GM18909 (cell line): ENCODE results near the gene PRDM7.
"Not testable (repeated sequence)": the region's sequence is repeated elsewhere in the genome, so short reads cannot be mapped to it uniquely, and the experiment has no call there.

Source experiments
- ATAC-seq: cut with Tn5 transposase; IDR thresholded peaks from one replicate; pipeline ENCODE4 v1.9.1; 2021; ENCODE audit warnings: mild to moderate bottlenecking; ENCODE audit not compliant: unreplicated experiment, poor library complexity

Gene PRDM7

GRCh38 chr16:90077240-90077756 lies at the start of gene PRDM7:
Gene PRDM7 (minus strand): TSS chr16:90077331. CDS start chr16:90075910, 1,421 bp downstream.
- peak; percentile 94 for ATAC-seq

GRCh38 chr16:90121846-90122245 lies 44.7 kb upstream of the PRDM7 start:
- not testable (repeated sequence) for ATAC-seq

DNA sequence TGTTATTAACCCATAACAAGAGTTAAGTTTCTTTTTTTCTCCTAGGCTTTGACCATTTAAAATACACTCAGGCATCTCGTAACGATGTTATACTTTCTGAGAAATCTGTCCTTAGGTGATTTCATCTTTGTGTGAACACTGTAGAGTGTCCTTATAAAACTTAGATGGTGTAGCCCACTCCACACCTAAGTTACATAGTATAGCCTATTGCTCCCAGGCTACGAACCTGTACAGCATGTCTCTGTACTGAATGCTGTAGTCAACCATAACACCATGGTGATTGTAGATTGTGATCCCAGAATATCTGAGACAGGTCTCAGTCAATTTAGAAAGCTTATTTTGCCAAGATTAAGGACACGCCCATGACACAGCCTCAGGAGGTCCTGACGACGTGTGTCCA lies 30.5 kb upstream of the PRDM7 start:
- not testable (repeated sequence) for ATAC-seq

DNA sequence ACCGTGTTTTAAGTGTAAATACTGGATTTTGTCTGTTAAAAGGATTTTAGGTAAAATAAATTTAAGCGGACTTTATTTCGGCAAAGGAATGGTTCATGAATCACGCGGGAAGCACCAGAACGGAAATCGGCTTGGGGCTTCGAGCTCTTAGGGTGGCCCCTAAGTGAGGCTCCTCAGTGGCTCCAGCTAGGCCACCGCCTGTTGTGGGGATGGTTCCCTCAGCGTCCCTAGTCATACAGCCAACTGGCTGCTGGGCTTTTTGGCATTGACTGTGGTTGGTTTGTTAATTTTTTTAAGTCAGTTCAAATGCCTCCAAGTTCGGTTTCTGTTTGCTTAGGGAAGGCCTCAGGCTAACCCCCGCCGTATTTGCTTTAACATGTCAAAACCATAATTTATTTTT lies 29.9 kb upstream of the PRDM7 start:
- not testable (repeated sequence) for ATAC-seq

DNA sequence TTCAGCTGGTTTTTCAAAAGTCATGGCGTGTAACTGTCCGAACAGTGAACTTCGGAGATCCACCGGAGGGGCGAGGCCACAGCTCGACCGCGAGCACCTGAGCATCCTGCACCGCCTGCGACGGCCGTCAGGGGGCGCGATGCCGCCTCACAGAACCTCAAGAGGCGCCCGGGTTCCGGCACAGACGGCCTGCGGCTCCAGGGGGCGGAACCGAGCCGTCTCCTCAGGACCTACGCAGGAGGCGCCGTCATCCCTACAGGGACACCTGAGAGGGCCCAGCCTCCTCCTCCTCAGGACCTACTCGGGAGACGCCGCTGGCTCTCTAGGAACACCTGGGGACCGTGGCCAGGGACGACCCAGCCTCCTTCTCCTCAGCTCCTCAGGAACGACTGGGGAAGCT lies 29.1 kb upstream of the PRDM7 start:
- ATAC-seq: not testable (repeated sequence)

GRCh38 chr16:90104725-90105124 lies 27.6 kb upstream of the PRDM7 start:
- ATAC-seq: not testable (repeated sequence)

DNA sequence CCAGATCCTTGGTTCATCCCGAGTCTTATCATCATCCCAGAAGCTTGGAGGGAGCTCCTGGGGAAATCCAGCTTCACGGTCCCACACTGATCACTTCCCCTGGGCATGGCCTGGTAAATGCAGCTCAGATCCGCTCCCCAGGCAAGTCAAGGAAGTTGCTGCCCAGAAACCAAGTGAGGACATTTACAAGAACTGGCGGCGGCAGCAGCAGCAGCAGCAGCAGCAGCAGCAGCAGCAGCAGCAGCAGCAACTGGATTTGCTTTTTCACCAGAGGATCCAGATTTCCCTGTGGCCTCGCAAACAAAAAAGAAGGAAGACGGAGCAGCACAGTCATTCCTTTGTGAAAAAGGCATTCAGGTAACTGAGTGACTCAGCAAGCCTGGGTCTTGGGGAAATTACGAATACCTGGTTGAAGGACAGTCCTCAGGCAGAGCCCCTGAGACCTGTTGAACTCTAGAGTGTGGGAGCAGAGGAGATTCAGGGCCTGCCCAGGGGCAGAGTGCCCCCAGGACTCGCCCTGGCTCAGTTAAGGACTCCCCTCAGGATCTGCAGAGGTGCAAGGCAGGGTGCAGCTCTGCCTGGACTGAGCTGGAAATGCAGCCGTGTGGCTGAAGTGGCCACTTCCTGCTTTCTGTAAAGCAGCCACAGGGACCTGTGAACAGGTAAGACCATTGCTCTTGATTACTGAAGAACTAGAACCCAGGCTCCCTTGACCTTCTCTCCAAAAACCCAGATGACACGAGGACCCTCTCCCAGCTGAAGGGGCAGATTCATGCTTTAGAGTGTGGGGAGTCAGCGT lies 25.2 kb upstream of the PRDM7 start:
- ATAC-seq: not testable (repeated sequence)

DNA sequence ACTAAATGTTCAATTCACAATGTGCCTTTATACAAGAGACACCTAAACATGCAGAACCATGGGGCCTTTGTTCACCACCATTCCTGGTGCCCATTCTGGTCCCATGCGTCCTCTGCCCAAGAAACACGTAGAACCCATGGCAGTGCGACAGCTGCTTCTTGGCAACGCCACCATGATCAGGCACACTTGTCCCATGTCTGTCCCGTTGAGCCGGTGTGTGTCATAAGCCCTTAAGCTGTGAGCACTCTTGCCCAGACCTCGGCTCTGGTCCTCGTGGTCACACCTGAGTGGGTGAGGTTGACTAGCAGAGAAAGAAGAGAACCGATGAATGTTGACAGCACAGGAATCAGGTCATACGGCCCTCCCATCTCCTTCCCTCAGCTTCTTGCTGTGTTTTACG lies 24.2 kb upstream of the PRDM7 start:
- ATAC-seq: not testable (repeated sequence)

DNA sequence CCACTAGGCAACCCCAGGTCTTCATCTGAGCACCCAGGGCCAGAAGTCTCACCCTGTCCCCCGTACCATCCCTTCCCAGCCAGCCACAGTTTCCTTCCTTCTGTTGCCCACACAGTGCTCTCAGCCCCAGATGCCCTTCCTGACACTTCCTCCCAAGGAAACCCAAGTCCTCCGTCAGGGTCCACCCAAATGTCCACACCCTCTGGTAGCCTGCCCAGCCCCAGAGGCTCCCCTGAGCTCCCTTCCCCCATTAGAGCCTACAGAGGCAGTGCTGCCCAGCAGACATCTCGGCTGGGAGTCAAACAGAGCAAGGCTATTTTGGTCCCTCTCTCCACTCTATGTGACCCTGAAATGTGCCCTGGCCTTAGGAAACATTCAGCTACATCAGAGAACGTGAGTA lies 23.7 kb upstream of the PRDM7 start:
- ATAC-seq: not testable (repeated sequence)

DNA sequence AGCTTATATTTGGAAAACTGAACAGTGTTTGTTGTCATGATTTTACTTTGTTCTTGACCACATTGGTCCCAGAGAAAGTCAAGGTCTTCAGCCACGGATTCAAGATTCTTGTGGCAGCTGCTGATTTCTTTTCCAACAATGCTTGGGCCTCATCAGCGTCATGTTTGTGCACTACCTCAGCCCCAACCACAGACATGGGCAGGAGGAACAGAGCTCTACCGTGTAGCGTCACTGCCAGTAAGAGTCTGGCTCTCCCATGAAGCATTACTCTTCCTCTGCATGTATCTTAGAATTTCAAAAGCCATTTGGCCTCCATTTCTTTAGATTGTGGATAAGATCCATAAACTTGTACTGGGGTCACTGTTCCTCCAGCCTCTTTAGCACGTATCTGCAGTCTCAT lies 23.1 kb upstream of the PRDM7 start:
- ATAC-seq: not testable (repeated sequence)

- ATAC-seq: not testable (repeated sequence)
Measured at GRCh38 chr16:90098936-90099335, 21.8 kb upstream of the PRDM7 start.

- not testable (repeated sequence) for ATAC-seq
Measured at GRCh38 chr16:90097010-90097684, 20.0 kb upstream of the PRDM7 start.

GRCh38 chr16:90094791-90095190 lies 17.7 kb upstream of the PRDM7 start:
- not testable (repeated sequence) for ATAC-seq

- ATAC-seq: not testable (repeated sequence)
Measured at GRCh38 chr16:90094296-90094695, 17.2 kb upstream of the PRDM7 start.

DNA sequence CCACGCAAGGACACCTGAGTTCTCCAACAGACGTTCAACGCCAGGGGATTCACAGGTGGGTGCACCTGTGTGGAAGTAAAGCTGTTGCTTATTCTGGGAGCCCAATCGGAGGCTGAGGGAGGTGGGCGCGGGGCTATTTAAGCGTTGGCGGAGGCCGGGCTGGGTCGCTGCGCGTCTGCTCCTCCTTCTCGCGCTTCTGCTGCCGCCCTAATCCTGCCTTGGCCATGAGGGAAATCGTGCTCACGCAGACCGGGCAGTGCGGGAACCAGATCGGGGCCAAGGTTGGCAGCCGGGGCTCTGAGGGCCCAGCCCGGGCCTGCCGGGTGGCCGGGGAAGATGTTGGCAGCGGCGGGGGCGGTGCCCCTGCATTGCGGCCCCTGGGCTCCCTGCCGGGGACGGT lies 16.7 kb upstream of the PRDM7 start:
- not testable (repeated sequence) for ATAC-seq

DNA sequence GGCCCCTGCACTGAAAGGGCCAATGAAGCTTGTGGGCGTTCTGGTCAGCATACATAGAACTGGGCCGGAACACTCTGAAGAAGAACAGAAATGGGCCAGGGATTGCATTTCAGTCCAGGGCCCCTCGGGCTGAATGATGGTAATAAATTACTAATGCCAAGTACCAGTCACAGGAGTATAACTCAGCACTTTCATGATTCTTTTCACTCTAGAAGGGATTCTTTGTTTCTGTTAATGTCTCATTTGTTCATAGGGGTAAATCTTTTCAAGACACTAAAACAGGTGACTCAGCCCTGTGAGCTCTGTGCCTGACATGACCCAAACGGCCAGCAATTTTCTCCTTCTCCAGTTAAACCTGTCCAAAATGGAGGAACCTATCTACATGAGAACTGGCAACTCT lies 15.7 kb upstream of the PRDM7 start:
- ATAC-seq: not testable (repeated sequence)

DNA sequence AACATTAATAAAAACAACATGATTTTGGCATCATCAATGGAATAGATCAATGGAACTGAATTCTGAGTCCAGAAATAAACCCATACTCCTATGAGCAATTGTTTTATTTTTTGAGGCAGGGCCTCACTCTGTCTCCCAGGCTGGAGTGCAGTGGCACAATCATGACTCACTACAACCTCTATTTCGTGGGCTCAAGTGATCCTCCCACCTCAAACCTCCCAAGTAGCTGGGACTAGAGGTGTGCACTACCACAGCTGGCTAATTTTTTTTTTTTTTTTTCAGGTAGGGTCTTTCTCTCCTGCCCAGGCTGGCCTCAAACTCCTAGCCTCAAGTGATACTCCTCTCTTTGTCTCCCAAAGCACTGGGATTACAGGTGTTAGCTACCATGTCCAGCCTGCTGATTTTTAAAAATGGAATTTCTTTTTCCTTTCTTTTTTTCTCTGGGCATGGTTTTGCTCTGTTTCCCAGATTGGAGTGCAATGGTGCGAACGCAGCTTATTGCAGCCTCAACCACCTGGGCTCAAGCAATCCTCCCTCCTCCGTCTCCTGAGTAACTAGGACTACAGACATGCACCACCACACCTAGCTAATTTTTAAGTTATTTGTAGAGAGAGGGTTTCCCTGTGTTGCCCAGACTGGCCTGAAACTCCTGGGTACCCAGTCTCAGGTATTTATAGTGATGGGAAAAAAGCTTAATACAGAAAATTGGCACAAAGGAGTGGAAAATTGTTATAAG lies 7.3 kb upstream of the PRDM7 start:
- no peak for ATAC-seq

DNA sequence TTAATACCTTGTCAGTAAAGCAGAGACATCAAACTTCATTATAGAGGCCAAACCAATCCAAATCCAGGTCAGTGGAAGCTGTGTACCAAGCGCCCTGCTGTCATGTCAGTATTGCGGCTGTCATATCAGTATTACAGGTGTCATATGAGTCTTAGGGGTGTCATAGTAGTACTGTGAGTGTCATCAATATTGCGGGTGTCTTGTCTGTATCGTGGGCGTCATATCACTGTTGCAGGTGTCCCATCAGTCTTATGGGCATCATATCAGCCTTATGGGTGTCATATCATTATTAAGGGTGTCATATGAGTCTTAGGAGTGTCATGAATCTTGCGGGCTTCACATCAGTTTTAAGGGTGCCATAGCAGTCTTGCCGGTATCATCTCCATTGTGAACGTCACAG lies 6.0 kb upstream of the PRDM7 start:
- no peak for ATAC-seq

DNA sequence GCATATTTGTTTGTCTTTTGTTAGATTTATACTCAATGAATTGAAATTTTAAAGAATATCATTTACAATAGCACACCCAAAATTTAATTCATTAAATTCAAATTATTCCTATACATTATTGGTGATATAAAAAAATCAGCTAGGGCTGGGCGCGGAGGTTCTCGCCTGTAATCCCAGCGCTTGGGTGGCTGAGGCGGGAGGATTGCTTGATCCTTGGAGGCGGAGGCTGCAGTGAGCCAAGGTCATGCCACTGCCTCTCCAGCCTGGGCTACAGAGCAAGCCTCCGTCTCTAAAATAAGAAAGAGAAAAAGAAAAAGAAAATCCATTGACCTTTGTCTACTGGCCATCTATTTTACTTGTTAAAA lies 4.5 kb upstream of the PRDM7 start:
- ATAC-seq: no peak

DNA sequence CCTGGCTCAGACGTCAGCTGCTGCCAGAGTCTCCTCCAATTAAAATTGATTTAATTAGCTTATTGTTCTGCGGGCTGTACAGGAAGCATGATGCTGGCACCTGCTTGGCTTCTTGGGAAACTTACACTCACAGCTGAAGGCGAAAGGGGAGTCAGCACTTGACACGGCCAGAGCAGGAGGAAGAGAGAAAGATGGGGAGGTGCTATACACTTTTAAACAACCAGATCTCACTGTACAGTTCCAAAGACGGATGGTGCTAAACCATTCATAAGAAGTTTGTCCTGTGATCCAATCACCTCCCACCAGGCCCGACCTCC lies 1.4 kb upstream of the PRDM7 start:
- ATAC-seq: no peak
